Activated CD4-positive, alpha-beta T cell treated with anti-CD3 and anti-CD28 coated beads, Interleukin-2, amount 50 U/mL, for 16 hours (primary cell): ENCODE data around the gene PIN1.
A peak's percentile ranks its signal among the peaks of the same experiment; 100 is the strongest.
"Not testable (repeated sequence)": the region's sequence is repeated elsewhere in the genome, so short reads cannot be mapped to it uniquely, and the experiment has no call there.

Experiments
- DNase-seq: peaks from one replicate; pipeline ENCODE4 v3.0.0-alpha.2; 2020

Gene PIN1

GRCh38 chr19:9818734-9819595, 16.2 kb upstream of the PIN1 start, which contains the start of gene FBXL12:
Gene FBXL12, minus strand, starts transcription at chr19:9819079. Its CDS starts 266 bp downstream, at chr19:9818813.
- DNase-seq: peak; percentile 100

GRCh38 chr19:9819596-9819909, 15.6 kb upstream of the PIN1 start:
- DNase-seq: no peak

GRCh38 chr19:9820034-9820433, 15.1 kb upstream of the PIN1 start:
- DNase-seq: not testable (repeated sequence)

GRCh38 chr19:9823816-9824215, 11.3 kb upstream of the PIN1 start:
- no peak for DNase-seq

GRCh38 chr19:9827289-9828238, 7.6 kb upstream of the PIN1 start, which contains the start of gene UBL5:
Gene UBL5, plus strand, starts transcription at chr19:9827918. Its CDS starts 420 bp downstream, at chr19:9828338.
- peak; percentile 94 for DNase-seq

GRCh38 chr19:9828551-9829063, 6.5 kb upstream of the PIN1 start:
- DNase-seq: no peak

- no peak for DNase-seq
Observed at GRCh38 chr19:9834307-9834725, 802 bp upstream of the PIN1 start.

GRCh38 chr19:9835507-9835949, 410 bp downstream of the PIN1 start:
- no peak for DNase-seq

GRCh38 chr19:9836021-9836420, 903 bp downstream of the PIN1 start:
- no peak for DNase-seq

- DNase-seq: no peak
Observed at GRCh38 chr19:9838324-9838723, 3.2 kb downstream of the PIN1 start.

- no peak for DNase-seq
Observed at GRCh38 chr19:9839415-9839814, 4.3 kb downstream of the PIN1 start.

GRCh38 chr19:9842834-9843625, 7.9 kb downstream of the PIN1 start:
- DNase-seq: no peak

GRCh38 chr19:9843626-9844273, 8.6 kb downstream of the PIN1 start:
- not testable (repeated sequence) for DNase-seq

GRCh38 chr19:9847087-9847671, 12.1 kb downstream of the PIN1 start:
- DNase-seq: peak; percentile 30

GRCh38 chr19:9848060-9848459, 12.9 kb downstream of the PIN1 start:
- DNase-seq: no peak

- no peak for DNase-seq
Observed at GRCh38 chr19:9848762-9849161, 13.6 kb downstream of the PIN1 start.

- DNase-seq: no peak
Observed at GRCh38 chr19:9849791-9850190, 14.7 kb downstream of the PIN1 start.

- no peak for DNase-seq
Observed at GRCh38 chr19:9850235-9850959, 15.3 kb downstream of the PIN1 start.

GRCh38 chr19:9854282-9854846, 19.2 kb downstream of the PIN1 start:
- DNase-seq: no peak

- no peak for DNase-seq
Observed at GRCh38 chr19:9856609-9857008, 21.5 kb downstream of the PIN1 start.
